Epithelial cell of prostate (primary cell): ENCODE results near the gene MLYCD.
A peak's percentile ranks its signal among the peaks of the same experiment; 100 is the strongest.
"Not testable (repeated sequence)": the region's sequence is repeated elsewhere in the genome, so short reads cannot be mapped to it uniquely, and the experiment has no call there.

Experiments
- DNase-seq: peaks from one replicate; pipeline ENCODE4 v3.0.0-alpha.2; 2011; ENCODE audit warnings: low read depth, low spot score
- H3K27ac ChIP-seq: fragments of 450-650 bp; 2 replicates; pipeline ENCODE4 v1.5.1; 2017; ENCODE audit warnings: mild to moderate bottlenecking

The MLYCD gene

DNA sequence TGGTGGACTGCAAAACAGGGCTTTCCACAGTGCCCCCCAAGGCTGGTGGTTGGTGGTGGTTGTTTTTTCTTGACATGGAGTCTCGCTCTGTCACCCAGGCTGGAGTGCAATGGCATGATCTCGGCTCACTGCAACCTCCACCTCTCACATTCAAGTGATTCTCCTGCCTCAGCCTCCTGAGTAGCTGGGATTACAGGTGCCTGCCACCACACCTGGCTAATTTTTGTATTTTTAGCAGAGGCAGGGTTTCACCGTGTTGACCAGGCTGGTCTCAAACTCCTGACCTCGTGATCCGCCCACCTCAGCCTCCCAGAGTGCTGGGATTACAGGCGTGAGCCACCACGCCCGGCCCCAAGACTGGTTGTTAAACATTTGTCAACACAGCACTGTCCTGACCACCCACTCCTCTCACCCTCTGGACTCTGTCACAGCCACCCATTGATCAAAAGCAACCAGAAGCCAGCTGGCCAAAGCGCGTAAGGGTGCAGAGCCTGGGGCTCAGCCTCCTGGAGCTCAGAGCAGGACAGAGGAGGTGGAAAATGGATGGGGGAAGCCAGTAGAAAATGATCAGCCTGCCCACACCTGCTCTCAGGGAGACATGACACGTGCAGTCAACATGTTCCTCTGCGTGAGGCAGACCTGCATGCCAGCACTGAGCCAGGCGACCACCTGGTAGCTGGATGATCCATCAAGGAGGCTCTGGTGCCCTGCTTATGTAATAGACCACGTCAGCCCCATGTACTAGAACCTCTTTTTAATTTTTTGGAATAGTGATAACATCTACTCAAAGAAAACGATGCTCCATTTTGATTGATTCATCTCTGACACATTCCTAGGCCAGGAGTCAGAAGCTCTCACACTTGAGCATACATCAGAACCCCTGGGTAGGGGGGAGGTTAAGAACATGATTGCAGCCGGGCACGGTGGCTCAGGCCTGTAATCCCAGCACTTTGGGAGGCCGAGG is 39.3 kb downstream of the MLYCD start:
- H3K27ac ChIP-seq, result no peak overlapping the region
- no peak for DNase-seq

DNA sequence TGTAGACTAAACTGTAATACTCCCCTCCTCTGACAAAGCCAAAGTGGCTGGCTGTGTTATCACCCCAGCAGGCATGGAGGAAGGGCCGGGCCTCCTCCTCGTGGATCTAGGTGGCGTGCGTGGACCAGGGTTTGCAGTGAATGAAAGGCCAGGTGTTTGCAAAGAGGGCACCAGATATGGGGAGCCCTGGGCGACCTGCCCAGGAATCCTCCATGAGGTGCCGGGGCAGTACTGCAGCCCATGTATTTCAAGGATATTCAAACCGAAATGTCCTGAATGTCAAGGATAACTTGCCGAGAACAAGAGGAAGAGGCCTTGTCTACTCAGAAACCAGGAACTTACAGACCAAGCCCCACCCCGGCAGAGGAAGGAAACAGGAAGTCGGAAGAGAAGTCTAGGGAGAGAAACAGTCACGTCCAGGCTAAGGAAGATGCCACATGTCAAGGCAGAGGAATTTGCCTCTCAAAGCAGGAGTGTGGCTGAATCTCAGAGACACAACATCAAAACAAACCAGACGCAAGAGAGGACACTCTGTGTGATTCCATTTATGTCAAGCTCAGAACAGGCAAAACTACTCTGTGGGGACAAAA is 40.4 kb downstream of the MLYCD start:
- no peak for DNase-seq
- no peak overlapping the region for H3K27ac ChIP-seq

DNA sequence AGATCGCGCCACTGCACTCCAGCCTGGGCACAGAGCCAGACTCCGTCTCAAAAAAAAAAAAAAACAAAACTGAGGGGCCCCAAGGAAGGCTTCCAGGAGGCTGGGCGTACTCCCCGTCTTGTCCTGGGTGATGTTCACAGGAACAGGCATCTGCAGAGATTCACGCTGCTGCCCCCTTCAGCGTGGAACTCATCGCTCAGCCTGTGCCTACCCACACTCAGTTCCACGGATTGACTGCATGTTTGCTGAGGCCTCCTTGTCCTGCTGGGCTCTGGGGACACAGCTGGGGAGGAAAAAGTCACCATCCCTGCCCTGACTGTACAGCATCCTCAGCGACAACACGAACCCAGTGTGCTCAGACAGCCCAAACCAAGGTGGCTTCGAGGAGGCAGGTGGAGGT is 41.2 kb downstream of the MLYCD start:
- DNase-seq, result no peak
- no peak overlapping the region for H3K27ac ChIP-seq

DNA sequence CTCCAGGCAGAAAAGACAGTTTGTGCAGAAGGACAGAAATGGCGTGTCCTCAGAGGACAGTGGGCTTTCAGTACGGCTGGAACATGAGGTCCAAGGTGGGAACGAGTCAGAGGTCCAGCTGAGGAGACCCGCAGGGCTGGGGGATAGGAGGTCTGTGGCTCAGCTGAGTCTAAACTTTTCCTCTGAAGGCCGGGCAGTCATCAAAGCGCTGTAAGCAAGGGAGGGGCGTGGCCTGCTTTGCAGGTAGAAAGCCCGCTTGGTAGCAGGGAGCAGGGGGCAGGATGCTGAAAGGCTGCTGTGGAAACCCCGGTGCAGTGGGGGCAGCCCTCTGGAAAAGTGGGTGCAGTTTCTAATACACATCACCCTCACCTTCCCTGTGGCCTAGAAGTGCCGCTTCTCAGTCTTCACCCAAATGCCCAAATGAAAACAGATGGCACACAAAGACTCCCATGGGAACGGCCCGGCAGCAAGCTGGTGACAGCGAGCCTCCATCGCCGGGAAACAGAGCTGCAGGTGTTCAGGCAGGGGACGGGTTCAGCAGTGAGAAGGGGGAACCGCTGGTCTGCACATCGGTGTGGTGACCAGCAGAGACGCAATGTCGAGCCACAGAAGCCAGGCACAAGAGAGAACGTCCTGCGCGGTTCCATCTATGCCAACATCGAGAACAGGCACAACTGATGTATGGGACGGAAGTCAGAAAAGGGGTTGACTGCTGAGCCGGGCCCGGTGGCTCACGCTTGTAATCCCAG is 41.9 kb downstream of the MLYCD start:
- H3K27ac ChIP-seq, result no peak overlapping the region
- no peak for DNase-seq

DNA sequence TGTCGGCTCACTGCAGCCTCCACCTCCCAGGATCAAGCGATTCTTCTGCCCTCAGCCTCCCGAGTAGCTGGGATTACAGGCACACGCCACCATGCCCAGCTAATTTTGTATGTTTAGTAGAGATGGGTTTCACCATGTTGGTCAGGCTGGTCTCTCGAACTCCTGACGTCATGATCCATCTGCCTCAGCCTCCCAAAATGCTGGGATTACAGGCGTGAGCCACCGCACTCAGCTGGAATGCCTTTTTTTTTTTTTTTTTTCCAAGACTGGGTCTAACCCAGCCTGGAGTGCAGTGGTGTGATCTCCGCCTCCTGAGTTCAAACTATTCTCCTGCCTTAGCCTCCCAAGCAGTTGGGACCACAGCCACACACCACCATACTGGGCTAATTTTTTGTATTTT is 42.6 kb downstream of the MLYCD start:
- not testable (repeated sequence) for DNase-seq

DNA sequence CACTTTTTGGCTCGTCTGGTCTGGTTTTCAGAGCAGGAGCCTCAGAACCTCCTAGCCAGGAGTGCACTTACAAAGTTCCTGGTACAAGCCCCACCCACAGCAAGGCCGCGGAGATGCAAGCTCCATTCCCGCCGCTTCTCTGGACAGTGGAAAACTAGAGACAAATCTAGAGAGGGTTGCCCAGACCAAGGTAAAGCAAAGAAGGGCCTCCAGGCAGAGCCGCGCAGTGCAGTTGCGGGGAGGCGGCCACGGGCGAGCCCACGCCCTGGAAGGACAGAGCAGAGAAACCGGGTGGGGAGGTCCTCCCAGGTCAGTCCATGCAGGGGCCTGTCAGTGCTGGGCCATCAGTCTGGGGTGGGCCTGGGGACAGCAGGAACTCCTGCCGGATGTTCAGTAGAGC is 43.2 kb downstream of the MLYCD start:
- DNase-seq, result no peak
- no peak overlapping the region for H3K27ac ChIP-seq

More for the DNA sequence above, 42.6 kb downstream of the MLYCD start:
- not testable (repeated sequence) for H3K27ac ChIP-seq

DNA sequence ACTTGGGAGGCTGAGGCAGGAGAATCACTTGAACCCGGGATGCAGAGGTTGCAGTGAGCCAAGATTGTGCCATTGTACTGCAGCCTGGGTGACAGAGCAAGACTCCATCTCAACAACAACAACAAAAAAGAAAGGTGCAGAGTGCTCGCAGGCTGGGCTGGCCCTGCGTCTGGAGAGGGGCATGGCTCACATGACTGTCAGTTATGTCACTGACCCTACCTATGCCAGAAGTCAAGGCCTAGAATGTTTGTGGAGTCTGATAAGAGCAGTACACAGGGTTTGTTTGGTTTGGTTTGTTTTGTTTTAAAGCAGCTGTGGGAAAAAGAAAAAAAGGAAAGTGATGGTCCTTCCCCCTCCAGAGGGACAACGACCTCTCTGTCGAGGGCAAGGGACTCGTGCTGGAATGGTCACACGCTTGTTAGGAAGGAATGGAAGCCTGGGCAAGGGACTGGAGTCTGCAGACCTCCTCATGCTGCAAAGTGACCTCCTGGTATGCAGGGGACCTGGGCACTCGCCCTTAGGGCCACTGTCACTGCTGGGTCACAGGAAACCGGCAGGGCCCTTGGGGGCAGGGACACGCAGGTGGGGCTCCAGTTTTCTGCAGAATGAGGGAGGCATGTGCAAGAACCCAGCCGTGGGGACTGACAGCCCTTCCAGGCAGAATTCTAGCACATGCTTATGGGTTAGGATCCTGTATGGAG is 44.0 kb downstream of the MLYCD start:
- no peak for DNase-seq
- no peak overlapping the region for H3K27ac ChIP-seq

DNA sequence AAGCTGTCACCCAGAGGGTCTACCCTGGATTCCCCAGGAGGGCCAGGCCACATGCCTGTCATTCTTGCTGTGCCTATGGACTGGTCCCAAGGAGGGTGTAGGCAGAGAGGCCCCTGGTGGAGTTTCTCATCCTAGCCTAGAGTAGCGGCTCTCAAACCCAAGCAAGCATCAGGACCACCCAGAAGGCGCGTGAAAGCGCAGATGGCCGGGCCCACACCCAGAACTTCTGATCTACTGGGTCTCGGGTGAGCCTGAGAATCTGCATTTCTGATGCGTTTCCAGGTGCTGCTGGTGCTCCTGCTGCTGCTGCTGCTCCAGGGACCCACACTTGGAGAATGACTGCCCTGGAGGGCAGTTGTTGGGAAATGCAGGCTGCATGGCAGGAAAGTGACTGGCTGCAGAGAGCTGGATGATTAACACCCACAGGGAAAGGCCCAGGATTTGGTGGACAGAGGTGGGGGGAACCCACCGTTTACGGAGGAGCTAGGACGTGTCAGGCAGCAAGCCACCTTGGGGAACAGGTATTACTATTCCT is 44.7 kb downstream of the MLYCD start:
- H3K27ac ChIP-seq, result no peak overlapping the region
- DNase-seq, result no peak

DNA sequence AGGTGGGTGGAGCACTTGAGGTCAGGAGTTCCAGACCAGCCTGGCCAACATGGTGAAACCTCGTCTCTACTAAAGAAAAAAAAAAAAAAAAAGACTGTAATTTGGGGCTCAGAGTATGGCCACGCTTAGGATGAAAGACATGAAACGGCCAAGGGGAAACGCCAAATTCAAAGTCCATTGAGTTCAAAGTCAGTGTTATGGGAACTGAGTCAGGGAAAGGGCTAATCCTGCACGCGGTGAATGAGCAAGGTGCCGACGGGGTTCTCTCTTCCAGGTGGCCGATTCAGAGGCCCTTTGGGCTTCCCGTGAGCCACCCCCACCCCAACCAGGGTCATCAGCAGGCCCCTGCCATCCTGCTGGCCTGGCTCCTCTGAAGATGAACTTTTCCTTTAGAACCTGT is 46.7 kb downstream of the MLYCD start:
- no peak for DNase-seq
- no peak overlapping the region for H3K27ac ChIP-seq

DNA sequence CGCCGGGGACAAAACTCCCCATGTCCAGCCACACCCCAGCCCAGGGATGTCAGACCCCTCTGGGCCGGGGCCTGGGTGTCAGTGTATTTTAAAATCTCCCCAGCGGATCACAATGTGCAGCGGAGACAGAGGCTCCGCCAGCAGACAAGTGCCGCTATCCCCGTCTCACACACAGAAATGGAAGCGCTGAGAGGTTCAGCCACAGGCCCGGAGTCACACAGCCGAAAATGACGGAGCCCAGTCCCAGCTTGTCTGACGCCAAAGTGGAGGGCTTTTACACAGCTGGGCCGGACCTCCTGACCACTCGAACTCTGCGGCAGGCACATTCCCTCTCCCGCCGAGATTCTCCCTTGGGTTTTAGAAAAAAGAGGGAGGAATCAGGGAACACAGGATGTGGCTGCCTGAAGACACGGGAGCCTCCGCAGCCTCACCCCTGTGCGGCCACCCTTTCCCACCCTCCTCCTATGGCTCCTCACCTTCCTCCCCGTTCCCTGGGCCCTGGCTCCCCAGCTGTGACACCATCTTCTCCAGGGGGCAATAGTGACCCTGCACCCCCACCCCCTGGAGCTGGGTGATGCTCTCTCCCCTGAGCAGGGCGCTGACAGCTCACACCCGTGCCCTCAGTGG is 47.4 kb downstream of the MLYCD start:
- H3K27ac ChIP-seq, result no peak overlapping the region
- no peak for DNase-seq

DNA sequence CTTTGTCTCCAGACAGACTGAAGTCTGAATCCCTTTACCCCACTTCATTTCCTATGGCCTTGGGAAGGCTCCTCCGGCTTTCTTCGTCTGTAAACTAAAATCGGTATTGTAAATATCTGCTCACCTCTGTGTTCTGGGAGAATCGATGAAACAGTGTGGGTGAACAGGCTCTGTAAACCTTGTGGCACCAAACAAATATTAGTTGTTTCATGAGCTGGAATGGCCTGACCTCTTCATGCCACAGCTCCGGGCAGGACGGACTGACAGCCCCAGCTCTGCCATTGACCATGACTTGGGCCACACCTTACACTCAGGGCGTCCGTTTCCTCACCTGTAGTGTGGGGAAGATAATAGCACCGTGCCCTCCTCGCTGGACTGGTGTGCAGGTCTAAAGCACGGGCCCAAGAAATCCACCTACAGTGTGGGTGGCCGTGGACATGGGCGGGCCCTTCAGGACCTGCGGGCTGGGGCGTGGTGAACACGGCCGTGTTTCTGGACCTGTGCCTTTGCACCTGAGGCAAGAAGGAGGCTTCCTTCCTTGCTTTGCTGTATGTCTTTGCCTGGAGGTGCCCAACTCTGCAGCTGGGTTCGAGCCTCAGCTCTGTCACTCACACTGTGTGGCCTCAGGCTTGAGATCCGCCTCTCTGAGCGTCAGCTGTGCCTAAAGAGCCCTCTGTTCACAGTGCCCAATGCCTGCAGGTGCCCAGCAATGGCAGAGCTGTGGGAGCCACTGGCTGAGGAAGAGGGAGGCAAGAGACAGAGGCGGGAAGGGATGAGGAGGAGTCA is 48.1 kb downstream of the MLYCD start:
- H3K27ac ChIP-seq, result no peak overlapping the region
- DNase-seq, result no peak

DNA sequence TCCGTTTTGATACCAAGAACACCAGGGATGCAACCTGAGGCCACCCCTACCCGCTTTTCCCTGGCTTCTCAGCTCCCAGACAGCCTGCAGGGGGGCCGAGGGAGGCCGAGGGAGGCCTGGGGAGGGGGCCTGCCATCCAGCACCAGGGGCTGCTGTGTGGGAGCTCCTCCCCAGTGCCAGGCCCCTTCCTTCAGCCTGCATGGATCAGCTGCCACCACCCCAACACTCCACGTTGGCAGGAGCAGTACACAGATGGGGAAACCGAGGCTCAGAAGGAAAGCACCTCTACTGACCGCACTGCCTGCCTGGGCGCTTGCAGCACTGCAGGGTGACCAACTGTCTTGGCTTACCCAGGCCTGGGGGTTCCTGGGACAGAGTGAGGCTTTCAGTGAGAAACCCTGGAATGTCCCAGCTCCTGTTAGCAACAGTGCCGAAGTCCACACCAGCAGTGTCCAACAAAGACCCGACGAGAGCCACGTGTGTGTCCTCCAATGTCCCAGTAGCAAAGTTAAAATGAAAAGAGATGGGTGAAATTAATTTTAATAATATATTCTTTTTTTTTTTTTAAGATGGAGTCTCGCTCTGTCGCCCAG is 48.8 kb downstream of the MLYCD start:
- no peak for DNase-seq
- H3K27ac ChIP-seq, result no peak overlapping the region

DNA sequence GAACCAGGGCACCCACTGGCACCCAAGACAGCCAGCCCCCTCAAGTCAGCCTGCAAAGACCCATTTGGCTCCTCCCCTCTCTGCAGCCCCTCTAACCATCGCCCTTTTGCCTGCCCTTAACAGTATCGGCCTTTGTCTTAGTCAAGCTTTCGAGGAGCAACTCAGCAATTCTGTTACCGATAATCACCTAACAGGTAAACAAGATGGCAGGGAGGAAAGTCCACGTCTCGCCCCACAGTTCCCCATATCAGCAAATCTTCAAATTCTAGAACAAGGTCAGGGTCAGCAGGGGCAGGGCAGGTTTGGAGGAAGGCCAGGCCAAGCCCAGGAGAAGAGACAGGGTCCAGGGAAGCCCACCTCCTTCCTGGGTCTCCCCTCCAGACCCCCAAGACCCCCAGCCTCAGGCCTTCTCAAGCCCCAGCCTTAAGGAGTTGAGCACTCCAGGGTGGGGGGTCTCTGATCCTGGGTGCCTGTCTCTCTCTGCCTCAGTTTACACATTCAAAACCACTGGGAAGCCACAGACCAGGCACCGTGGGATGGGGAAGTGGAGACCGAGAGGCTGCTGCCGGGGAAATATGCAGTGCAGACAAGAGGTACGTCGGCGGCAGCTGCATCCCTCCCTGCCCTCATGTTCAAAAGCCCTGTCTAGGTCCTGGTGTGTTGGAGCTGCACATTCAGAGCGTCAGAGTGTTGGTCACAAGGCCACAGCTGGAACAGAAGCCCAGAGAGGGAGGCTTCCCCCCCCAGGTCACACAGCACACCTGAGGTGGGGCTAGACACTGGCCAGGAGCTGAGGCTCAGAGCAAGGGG is 50.2 kb downstream of the MLYCD start:
- no peak overlapping the region for H3K27ac ChIP-seq
- DNase-seq, result no peak

DNA sequence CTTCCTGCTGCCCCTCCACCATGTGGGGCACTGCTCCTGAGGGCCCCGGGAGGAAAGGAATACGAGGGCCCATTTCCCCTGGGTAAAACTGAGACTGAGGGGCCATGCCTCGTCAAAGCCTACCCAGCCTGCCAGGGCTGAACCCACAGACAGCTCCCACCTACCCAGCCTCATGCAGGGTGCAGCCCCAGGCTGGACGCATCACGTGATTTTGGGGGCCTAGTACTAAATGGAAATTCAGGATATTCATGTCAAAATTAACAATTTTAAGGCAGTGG is 50.7 kb downstream of the MLYCD start:
- DNase-seq, result no peak
- H3K27ac ChIP-seq, result no peak overlapping the region

DNA sequence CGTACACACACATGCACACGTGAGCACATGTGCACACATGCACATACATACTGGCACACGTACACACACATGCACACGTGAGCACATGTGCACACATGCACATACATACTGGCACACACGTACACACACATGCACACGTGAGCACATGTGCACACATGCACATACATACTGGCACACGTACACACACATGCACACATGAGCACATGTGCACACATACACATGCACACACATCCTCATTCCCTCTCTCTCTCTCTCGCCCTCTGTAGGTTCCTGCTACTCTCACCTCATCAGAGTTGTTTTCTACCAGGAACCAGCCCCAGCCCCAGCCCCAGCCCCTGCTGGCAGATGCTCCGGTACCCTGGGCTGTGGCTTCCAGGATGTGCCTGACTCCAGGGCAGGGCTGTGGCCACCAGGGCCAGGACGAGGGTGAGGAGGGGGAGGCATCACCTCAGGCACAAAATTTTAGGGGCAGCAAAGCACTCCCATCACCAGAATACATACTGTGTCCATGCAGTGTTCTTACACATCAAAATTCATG is 52.0 kb downstream of the MLYCD start:
- not testable (repeated sequence) for DNase-seq, H3K27ac ChIP-seq

DNA sequence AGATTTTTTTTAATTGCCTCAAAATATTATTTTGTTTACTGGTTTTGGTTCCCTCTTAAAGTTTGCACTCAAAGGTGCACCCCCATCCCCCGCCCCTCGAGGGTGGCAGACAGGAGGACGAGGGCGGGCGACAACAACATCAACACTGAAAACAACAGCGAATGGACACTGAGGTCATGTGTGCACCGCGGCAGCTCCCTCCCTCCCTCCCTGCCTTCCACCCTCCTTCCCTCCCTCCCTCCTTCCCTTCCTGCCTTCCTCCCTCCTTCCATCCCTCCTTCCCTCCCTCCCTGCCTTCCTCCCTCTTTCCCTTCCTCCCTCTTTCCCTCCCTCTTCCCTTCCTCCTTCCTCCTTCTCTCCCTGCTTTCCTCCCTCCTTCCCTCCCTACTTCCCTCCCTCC is 52.6 kb downstream of the MLYCD start:
- DNase-seq, result no peak
- no peak overlapping the region for H3K27ac ChIP-seq

DNA sequence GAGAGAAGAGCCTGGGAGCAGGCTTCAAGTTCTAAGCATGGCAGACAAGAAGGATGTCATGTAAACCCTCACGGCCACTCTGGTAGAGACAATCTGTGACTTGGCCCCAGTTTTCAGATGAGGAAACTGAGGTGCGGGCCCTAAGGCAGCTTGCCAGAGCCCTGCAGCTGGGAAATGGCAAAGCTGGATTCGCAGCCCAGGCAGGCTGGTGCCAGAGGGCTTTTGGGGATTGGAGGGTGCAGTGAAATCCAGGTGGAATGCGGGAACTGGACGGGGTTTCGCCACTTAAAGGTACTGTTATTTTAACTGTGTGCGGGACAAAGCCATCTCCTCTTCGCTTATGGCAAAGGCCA is 53.6 kb downstream of the MLYCD start:
- peak overlapping the region; percentile 79 for H3K27ac ChIP-seq
- DNase-seq, result no peak
